ENCODE results near the gene OLFM2. TPM values are rescaled to one million over a fixed set of nuclear protein-coding genes. Genes with fewer than 3 reads are reported as not detected.

OLFM2 gene
- total and polyA plus RNA-seq, 12 donors = 0.30 to 8.0 (median 1.4) TPM

- intact Hi-C loops (cut with DNase I) = no loop called here
- no peaks in the 10 kb centered on the region for H3K9me3 ChIP-seq
- 76 to 81% methylated on average over 19 of the region's 19 CpGs for whole genome bisulfite sequencing, 2 donors
- no peak for TF ChIP-seq CTCF (IDR thresholded peaks at IDR 0.05)
- H3K36me3 ChIP-seq = peaks cover 0 to 56% (median 7%) of the 10 kb centered on the region in 9 donors
- H3K27ac ChIP-seq = no peak overlapping the region
- H3K4me3 ChIP-seq = no peak overlapping the region
- ATAC-seq = no peak
- peaks cover 0 to 9% (median 0%) of the 10 kb centered on the region in 9 donors for H3K4me1 ChIP-seq
- DNase-seq = no peak
- H3K27me3 ChIP-seq = no peaks in the 10 kb centered on the region
These were observed 85.9 kb downstream of the OLFM2 start for GRCh38 chr19:9850235-9850959.

- intact Hi-C loops (cut with DNase I) = loop anchor here in 1 of 10 donors (10.0 kb wide), 1 partner anchor 65 kb away; no protein-coding TSS in a partner anchor
- ATAC-seq (no peak), DNase-seq (no peak)
- H3K4me3 ChIP-seq = no peak overlapping the region
- no peaks in the 10 kb centered on the region for H3K27me3 ChIP-seq
- no peak overlapping the region for H3K27ac ChIP-seq
- no peak for TF ChIP-seq CTCF (IDR thresholded peaks at IDR 0.05)
- H3K9me3 ChIP-seq = no peaks in the 10 kb centered on the region
- 76 to 87% methylated on average over 7 of the region's 7 CpGs for WGBS, 2 donors
- H3K4me1 ChIP-seq = peaks cover 0 to 9% (median 0%) of the 10 kb centered on the region in 9 donors
- peaks cover 0 to 62% (median 7%) of the 10 kb centered on the region in 9 donors for H3K36me3 ChIP-seq
These were observed 86.5 kb downstream of the OLFM2 start for GRCh38 chr19:9849791-9850190.

- no peak for TF ChIP-seq CTCF (IDR thresholded peaks at IDR 0.05)
- H3K4me3 ChIP-seq = no peak overlapping the region
- intact Hi-C loops (cut with DNase I) = loop anchor here in 1 of 10 donors (10.0 kb wide), 1 partner anchor 66 kb away; no protein-coding TSS in a partner anchor
- ATAC-seq = no peak
- H3K4me1 ChIP-seq = peaks cover 0 to 9% (median 0%) of the 10 kb centered on the region in 9 donors
- H3K27ac ChIP-seq = no peak overlapping the region
- H3K27me3 ChIP-seq = no peaks in the 10 kb centered on the region
- DNase-seq = no peak
- 89 to 93% methylated on average over 23 of the region's 23 CpGs for WGBS, 2 donors
- peaks cover 0 to 4% (median 0%) of the 10 kb centered on the region in 11 donors for H3K9me3 ChIP-seq
- H3K36me3 ChIP-seq = peaks cover 0 to 72% (median 17%) of the 10 kb centered on the region in 9 donors
These were observed 87.6 kb downstream of the OLFM2 start for GRCh38 chr19:9848762-9849161.

GRCh38 chr19:9848060-9848459 lies 88.3 kb downstream of the OLFM2 start:
- H3K27me3 ChIP-seq = no peaks in the 10 kb centered on the region
- H3K9me3 ChIP-seq = peaks cover 0 to 11% (median 0%) of the 10 kb centered on the region in 11 donors
- peaks cover 0 to 9% (median 0%) of the 10 kb centered on the region in 9 donors for H3K4me1 ChIP-seq
- WGBS, 2 donors = 76% methylated on average over 4 of the region's 4 CpGs
- ATAC-seq (peak in 1 of 8 donors; percentile 6), DNase-seq (no peak)
- H3K27ac ChIP-seq = no peak overlapping the region
- no peak overlapping the region for H3K4me3 ChIP-seq
- peak in 7 of 9 donors; percentile 15 to 48 (median 31) for TF ChIP-seq CTCF (IDR thresholded peaks at IDR 0.05)
- intact Hi-C loops (cut with DNase I) = loop anchor here in 1 of 10 donors (10.0 kb wide), 1 partner anchor 67 kb away; no protein-coding TSS in a partner anchor
- H3K36me3 ChIP-seq = peaks cover 0 to 80% (median 24%) of the 10 kb centered on the region in 9 donors
